Astrocyte (in vitro differentiated cells and primary cell): Measurements from ENCODE around the gene POU2AF3. TPM values are rescaled to one million over a fixed set of nuclear protein-coding genes. Genes with fewer than 3 reads are reported as not detected.

Experiments used
- DNase-seq: peaks from one replicate; pipeline ENCODE4 v3.0.0-alpha.2; 2010; ENCODE audit warnings: low read depth
- FAIRE-seq: peaks from 2 replicates; lab custom pipeline; 2011; peaks lifted over from hg19 to GRCh38; lab: Jason Lieb, UNC
- H2AFZ ChIP-seq: 2 replicates; pipeline ENCODE4 v1.6.0; 2012; ENCODE audit warnings: low read depth, low read length, inconsistent platforms
- H3K27ac ChIP-seq: 2 replicates; pipeline ENCODE4 v1.5.1; 2011; ENCODE audit warnings: low read depth, low read length, inconsistent platforms
- H3K27me3 ChIP-seq: 2 replicates; pipeline ENCODE4 v1.6.0; 2011; ENCODE audit warnings: low read length, inconsistent platforms; ENCODE audit not compliant: insufficient read depth
- H3K36me3 ChIP-seq: 2 replicates; pipeline ENCODE4 v1.5.1; 2011; ENCODE audit warnings: low read length, inconsistent platforms; ENCODE audit not compliant: insufficient read depth
- H3K4me1 ChIP-seq: 2 replicates; pipeline ENCODE4 v1.5.1; 2011; ENCODE audit warnings: low read length, inconsistent platforms; ENCODE audit not compliant: insufficient read depth
- H3K4me2 ChIP-seq: 2 replicates; pipeline ENCODE4 v1.6.0; 2012; ENCODE audit warnings: low read length, inconsistent platforms
- H3K4me3 ChIP-seq: 2 replicates; pipeline ENCODE4 v1.5.1; 2011; ENCODE audit warnings: low read depth, mild to moderate bottlenecking, low read length, inconsistent platforms; ENCODE audit not compliant: insufficient read depth
- H3K79me2 ChIP-seq: 2 replicates; pipeline ENCODE4 v1.6.0; 2012; ENCODE audit warnings: mild to moderate bottlenecking, low read length, inconsistent platforms; ENCODE audit not compliant: insufficient read depth
- H3K9ac ChIP-seq: 2 replicates; pipeline ENCODE4 v1.6.0; 2012; ENCODE audit warnings: mild to moderate bottlenecking, low read length, inconsistent platforms
- H3K9me3 ChIP-seq: 2 replicates; pipeline ENCODE4 v1.5.1; 2012; ENCODE audit warnings: low read depth, mild to moderate bottlenecking, low read length, inconsistent platforms; ENCODE audit not compliant: insufficient read depth
- H4K20me1 ChIP-seq: 2 replicates; pipeline ENCODE4 v1.6.0; 2012; ENCODE audit warnings: low read length, inconsistent platforms; ENCODE audit not compliant: insufficient read depth
- H3K27ac Mint-ChIP-seq: one replicate; pipeline ENCODE4 v1.8.0; 2021; ENCODE audit warnings: mild to moderate bottlenecking, mixed read lengths; ENCODE audit not compliant: unreplicated experiment
- H3K27me3 Mint-ChIP-seq: one replicate; pipeline ENCODE4 v1.8.0; 2021; ENCODE audit warnings: low read depth, mixed read lengths; ENCODE audit not compliant: unreplicated experiment
- H3K36me3 Mint-ChIP-seq: one replicate; pipeline ENCODE4 v1.8.0; 2021; ENCODE audit warnings: low read depth, mixed read lengths; ENCODE audit not compliant: unreplicated experiment
- H3K4me1 Mint-ChIP-seq: one replicate; pipeline ENCODE4 v1.8.0; 2021; ENCODE audit warnings: low read depth, mixed read lengths; ENCODE audit not compliant: unreplicated experiment
- H3K4me3 Mint-ChIP-seq: one replicate; pipeline ENCODE4 v1.8.0; 2021; ENCODE audit warnings: mild to moderate bottlenecking, moderate library complexity, mixed read lengths; ENCODE audit not compliant: unreplicated experiment
- H3K9me3 Mint-ChIP-seq: one replicate; pipeline ENCODE4 v1.8.0; 2021; ENCODE audit warnings: mild to moderate bottlenecking, mixed read lengths; ENCODE audit not compliant: unreplicated experiment
- CTCF ChIP-seq: IDR thresholded peaks from 2 replicates; pipeline ENCODE4 v1.5.1; 2011; ENCODE audit warnings: low read depth, mild to moderate bottlenecking, inconsistent platforms, low read length, moderate library complexity; ENCODE audit not compliant: insufficient read depth
- EZH2 ChIP-seq: IDR thresholded peaks from 2 replicates; pipeline ENCODE4 v1.6.1; 2012; ENCODE audit warnings: mild to moderate bottlenecking, low read length, inconsistent platforms; ENCODE audit not compliant: insufficient read depth
- microRNA-seq: library from miRNA; unstranded; fragments of <30 nt; microRNA quantifications from one replicate; pipeline ENCODE4 v1.2.0, GENCODE V29; 2020
- total RNA-seq: library from RNA; stranded (reverse); gene quantifications from 2 replicates; pipeline ENCODE4 v1.2.1, GENCODE V29; 2021

The POU2AF3 gene
- total RNA-seq, 1 donor from 2014 or later = 0.27 TPM

- Histone ChIP-seq H3K27ac (no peak overlapping the region), H3K36me3 (no peaks in the 10 kb centered on the region), H3K79me2 (no peaks in the 10 kb centered on the region), H3K4me1 (no peaks in the 10 kb centered on the region), H3K4me3 (no peak overlapping the region), H4K20me1 (no peaks in the 10 kb centered on the region), H3K4me2 (no peak overlapping the region), H3K27me3 (no peaks in the 10 kb centered on the region), H3K9ac (no peak overlapping the region), H3K9me3 (no peaks in the 10 kb centered on the region), H2AFZ (no peak overlapping the region)
- DNase-seq = no peak
- TF ChIP-seq CTCF (no peak), EZH2 (no peak)
- FAIRE-seq = no peak
- Mint-ChIP-seq H3K27ac (no peak overlapping the region), H3K36me3 (no peaks in the 10 kb centered on the region), H3K4me3 (no peak overlapping the region), H3K27me3 (peaks cover 9% of the 10 kb centered on the region), H3K9me3 (peaks cover 10% of the 10 kb centered on the region), H3K4me1 (no peaks in the 10 kb centered on the region)
Observed at GRCh38 chr11:111357150-111358037, 59.0 kb downstream of the POU2AF3 start.

Small RNAs within 50 kb of the gene (microRNA-seq; reads per million reads assigned to microRNA genes)
- not detected for gene MIR4491

Other genes with a start within 250 kb of the POU2AF3 start
- gene POU2AF2, start 52.8 kb upstream of the POU2AF3 start, total RNA-seq = not detected in 2 replicates
- not detected in 2 replicates for gene POU2AF1, start 80.7 kb downstream of the POU2AF3 start, total RNA-seq
- 0.50 and 0.55 TPM in 2 replicates for gene BTG4, start 213.8 kb downstream of the POU2AF3 start, total RNA-seq
- 0.43 TPM in 2 replicates for gene HOATZ, start 216.2 kb downstream of the POU2AF3 start, total RNA-seq
- gene LAYN, start 242.2 kb downstream of the POU2AF3 start, total RNA-seq = 47.5 and 54.5 TPM in 2 replicates